Measurements from ENCODE around the gene CHST13.

Gene CHST13

DNA sequence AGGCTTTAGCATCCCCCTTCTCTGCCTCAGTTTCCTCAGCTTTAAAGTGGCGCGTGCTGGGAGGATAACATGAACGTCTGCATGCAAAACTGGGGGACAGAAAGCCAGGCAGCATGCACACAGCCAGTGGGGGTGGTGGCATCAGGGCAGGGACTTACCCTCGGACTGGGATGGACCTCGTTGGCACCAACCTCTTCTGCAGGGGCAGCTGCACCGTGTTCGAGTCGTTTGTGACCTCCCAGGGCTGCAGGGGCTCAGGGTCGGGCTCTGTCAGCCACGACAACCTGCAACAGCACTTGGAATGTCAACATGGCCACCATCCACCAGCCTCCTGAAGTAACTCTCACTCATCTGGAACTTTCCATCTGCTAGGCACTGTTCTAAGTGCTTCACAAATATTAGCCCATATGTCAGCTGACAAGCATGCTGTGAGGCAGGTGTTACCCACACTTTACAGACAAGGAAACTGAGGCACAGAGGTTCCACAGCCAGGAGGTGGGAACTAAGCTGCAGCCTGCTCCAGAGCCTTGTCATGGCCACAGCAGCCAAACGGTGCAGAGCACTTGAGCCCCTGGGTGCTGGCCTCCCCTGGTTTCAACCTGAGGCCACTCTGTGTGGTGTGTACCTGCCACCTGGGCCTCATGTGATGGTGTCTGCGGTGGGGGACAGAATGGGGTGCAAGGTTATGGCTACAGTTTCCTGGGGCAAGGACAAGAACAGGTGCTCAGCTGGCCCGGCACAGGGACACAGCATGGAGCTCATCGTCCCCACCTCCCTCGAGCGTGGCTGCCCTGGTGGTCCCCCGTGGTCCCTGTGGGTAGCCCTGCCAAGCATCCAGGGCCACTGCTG is 28.1 kb downstream of the CHST13 start:
- DNase-seq (ENCODE audit: low spot score): no peak
- in situ Hi-C loops (cut with MboI; ENCODE audit: low pct_unique_long_range_greater_than_20kb, low sequenced_read_pairs, unreplicated experiment): no loop called here
- TF ChIP-seq, protein P1, sequence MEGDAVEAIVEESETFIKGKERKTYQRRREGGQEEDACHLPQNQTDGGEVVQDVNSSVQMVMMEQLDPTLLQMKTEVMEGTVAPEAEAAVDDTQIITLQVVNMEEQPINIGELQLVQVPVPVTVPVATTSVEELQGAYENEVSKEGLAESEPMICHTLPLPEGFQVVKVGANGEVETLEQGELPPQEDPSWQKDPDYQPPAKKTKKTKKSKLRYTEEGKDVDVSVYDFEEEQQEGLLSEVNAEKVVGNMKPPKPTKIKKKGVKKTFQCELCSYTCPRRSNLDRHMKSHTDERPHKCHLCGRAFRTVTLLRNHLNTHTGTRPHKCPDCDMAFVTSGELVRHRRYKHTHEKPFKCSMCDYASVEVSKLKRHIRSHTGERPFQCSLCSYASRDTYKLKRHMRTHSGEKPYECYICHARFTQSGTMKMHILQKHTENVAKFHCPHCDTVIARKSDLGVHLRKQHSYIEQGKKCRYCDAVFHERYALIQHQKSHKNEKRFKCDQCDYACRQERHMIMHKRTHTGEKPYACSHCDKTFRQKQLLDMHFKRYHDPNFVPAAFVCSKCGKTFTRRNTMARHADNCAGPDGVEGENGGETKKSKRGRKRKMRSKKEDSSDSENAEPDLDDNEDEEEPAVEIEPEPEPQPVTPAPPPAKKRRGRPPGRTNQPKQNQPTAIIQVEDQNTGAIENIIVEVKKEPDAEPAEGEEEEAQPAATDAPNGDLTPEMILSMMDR (IDR thresholded peaks at IDR 0.05; ENCODE audit: extremely low read depth, insufficient read depth, missing control alignments): no peak

DNA sequence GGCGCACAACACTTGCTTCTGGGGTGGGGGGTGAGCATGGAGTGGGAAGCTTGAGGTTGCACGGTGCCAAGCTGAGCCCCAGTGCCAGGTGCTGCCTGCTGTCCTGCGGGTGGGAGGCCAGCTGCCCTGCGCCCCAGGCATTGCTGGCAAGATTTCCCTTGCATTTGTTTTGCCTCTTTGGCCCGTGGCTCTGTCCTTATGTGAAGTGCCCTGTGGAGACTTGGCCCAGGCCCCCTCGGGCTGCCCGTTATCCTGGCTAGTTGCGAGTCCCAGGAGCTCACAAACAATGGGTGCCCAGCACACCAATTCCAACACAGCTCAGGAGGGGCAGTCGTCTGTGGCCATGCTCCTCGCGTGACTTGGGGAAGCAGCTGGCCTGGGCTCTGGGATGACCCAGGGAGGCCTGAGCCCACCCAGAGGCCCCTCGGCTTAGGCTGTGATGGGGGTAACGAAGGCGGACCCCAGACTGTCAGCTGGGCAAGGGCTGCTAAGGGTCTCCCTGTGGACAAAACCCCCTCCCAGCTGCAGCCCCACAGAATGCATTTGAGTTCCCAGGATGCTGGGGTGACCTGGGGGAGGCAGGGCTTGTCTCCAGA is 28.8 kb downstream of the CHST13 start:
- in situ Hi-C loops (cut with MboI; ENCODE audit: low pct_unique_long_range_greater_than_20kb, low sequenced_read_pairs, unreplicated experiment): no loop called here
- no peak for DNase-seq (ENCODE audit: low spot score)
- TF ChIP-seq, protein P1 (IDR thresholded peaks at IDR 0.05; ENCODE audit: extremely low read depth, insufficient read depth, missing control alignments): no peak

DNA sequence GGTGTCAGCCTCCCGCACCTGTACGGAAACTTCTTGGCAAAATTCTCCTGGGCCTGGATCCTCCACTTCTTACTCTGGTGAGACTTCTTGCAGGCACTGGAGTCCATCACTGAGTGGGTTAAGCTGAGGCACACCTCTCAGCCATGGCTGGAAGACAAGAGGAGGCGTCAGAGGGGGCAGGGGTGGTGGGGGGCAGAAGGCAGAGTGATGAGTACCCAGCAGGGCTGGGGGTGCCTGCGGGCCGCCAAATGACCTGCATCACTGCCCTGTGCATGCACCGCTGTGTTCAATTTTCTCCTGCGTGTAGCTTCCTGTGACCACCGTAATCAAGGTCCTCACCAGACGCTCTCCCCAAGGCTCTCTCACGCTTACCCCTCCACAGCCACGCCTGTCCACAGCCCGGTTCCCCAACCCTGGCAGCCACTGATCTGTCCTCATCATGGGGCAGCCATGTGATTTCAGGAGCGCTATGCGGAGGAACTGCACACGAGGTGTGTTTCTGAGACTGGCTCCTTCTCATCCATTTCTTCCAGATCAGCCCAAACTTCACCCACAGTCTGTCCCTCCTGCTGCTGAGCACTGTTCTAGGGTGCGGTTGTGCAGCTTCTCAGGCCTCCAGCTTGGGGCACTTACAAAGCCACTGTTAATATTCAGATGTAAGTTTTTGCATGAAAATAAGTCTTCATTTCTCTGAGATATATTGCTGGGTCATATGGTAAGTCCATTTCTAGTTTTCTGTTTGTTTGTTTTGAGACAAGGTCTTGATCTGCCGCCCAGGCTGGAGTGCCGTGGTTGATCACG is 29.5 kb downstream of the CHST13 start:
- in situ Hi-C loops (cut with MboI; ENCODE audit: low pct_unique_long_range_greater_than_20kb, low sequenced_read_pairs, unreplicated experiment): no loop called here
- no peak for DNase-seq (ENCODE audit: low spot score)
- TF ChIP-seq, protein P1 (IDR thresholded peaks at IDR 0.05; ENCODE audit: extremely low read depth, insufficient read depth, missing control alignments): no peak

DNA sequence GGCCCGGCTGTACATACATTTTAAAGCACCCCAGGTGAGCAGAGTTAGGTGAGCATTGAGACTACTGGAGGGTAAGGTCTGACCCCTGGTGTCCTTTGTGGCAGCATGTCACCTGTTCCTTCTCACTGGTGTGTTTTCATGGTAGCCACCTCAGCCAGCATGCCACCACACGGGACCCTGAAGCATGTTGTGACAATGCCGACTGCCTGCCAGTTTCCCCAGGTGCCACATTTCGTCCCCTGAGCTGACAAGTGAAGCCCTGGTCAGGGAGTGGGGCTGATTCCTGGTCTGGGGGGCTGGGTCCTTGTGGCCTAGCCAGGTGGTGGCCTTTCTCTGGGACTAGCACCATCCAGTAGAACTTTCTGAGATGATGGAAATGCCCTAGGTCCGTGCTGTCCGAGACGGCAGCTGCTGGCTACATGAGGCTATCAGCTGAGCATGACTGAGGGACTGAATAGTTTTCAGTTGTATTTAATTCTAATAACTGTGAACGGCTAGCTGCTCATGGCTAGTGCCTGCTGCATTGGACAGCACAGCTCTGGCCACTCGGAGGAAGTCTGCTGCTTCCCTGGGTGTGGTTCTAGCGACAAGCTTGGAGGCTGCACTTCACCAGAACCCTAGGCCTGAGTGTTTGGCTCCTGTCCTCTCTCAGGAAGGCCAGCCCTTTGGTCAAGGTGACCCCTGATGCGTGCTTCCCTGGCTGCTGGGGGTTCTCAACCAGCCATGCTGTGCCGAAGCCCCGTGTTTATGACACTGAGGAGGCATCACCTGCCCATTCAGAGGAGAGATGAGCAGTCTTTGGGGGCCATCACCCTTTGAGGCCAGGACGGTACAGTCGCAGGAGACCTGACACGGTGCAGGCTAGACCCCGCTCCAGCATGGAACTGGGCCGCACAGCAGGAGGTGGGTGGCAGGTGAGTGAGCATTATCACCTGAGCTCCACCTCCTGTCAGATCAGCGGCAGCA is 30.9 kb downstream of the CHST13 start:
- TF ChIP-seq, protein P1 (IDR thresholded peaks at IDR 0.05; ENCODE audit: extremely low read depth, insufficient read depth, missing control alignments): no peak
- in situ Hi-C loops (cut with MboI; ENCODE audit: low pct_unique_long_range_greater_than_20kb, low sequenced_read_pairs, unreplicated experiment): no loop called here
- DNase-seq (ENCODE audit: low spot score): no peak

DNA sequence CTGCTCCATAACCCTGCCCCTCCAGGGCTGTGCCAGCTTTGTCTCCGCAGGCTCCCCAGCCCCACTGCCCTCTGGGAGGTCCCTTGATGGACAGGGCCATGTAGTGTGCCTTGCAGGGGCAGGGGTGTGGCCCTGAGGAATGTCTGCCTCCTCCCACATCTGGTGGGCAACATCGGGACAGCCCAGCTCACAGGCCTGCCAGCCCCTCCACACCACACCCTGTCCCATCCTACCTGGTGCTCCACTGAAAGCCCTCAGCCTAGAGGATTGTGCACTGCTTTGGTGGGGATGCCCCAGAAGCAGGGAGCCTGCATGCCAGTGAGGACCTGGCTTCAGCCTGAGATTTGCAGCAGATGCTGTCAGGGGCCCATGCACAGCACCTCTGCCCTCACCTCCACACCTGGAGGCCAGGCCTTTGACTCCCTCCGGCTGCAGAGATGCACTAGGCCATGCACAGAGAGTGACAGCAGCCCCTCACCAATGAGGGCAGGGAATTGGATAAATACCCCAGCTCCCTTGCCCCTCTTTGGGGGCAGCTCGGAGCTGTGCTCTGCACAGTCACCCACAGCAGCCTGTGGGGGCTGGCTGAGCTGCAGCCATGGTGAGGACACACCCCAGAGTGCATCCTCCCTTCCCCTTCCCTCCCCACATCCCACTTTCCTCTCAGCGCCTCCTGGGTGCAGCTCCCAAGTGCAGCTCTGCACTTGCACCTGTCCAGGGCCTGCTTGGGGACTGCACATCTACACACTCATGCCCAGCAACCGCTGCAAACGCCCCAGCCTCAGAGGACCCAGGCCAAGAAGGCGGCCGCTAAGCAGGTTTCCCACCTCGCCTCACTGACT is 32.1 kb downstream of the CHST13 start:
- TF ChIP-seq, protein P1 (IDR thresholded peaks at IDR 0.05; ENCODE audit: extremely low read depth, insufficient read depth, missing control alignments): no peak
- no peak for DNase-seq (ENCODE audit: low spot score)
- in situ Hi-C loops (cut with MboI; ENCODE audit: low pct_unique_long_range_greater_than_20kb, low sequenced_read_pairs, unreplicated experiment): no loop called here
